Mesenchymal stem cell (in vitro differentiated cells and primary cell): ENCODE results near the gene GARIN1A.

ENCODE experiments used
- DNase-seq: peaks from one replicate; pipeline ENCODE4 v3.0.0-alpha.2; 2013
- H2AFZ ChIP-seq: one replicate; pipeline ENCODE4 v1.6.1; 2013; ENCODE audit warnings: low read depth, mild to moderate bottlenecking, control low read depth, inconsistent platforms, low read length, moderate library complexity
- H2AK5ac ChIP-seq: 2 replicates; pipeline ENCODE4 v1.6.1; 2013; ENCODE audit warnings: low read length, moderate library complexity, mild to moderate bottlenecking, inconsistent platforms; ENCODE audit not compliant: severe bottlenecking
- H2BK120ac ChIP-seq: one replicate; pipeline ENCODE4 v1.6.1; 2013; ENCODE audit warnings: low read depth, mild to moderate bottlenecking, inconsistent platforms, low read length, moderate library complexity
- H2BK12ac ChIP-seq, 2 experiments: one replicate each; pipeline ENCODE4 v1.6.1; 2013; ENCODE audit warnings: inconsistent platforms in 2 of 2, low read length in 2 of 2, mild to moderate bottlenecking in 2 of 2, moderate library complexity in 2 of 2, control low read depth in 1 of 2
- H2BK15ac ChIP-seq: one replicate; pipeline ENCODE4 v1.6.1; 2013; ENCODE audit warnings: mild to moderate bottlenecking, low read depth, inconsistent platforms; ENCODE audit not compliant: poor library complexity, severe bottlenecking
- H2BK5ac ChIP-seq: 2 replicates; pipeline ENCODE4 v1.6.1; 2013; ENCODE audit warnings: low read depth, mild to moderate bottlenecking, low read length, control low read depth, inconsistent platforms; ENCODE audit not compliant: poor library complexity, severe bottlenecking
- H3K14ac ChIP-seq, 2 experiments: one replicate each; pipeline ENCODE4 v1.6.1; 2013; ENCODE audit warnings: inconsistent platforms in 2 of 2, low read length in 2 of 2, control low read depth in 1 of 2, mild to moderate bottlenecking in 1 of 2, moderate library complexity in 1 of 2
- H3K18ac ChIP-seq, 2 experiments: one replicate each; pipeline ENCODE4 v1.6.1; 2013; ENCODE audit warnings: inconsistent platforms in 2 of 2, low read length in 2 of 2, control low read depth in 1 of 2, low read depth in 1 of 2, mild to moderate bottlenecking in 1 of 2
- H3K23ac ChIP-seq, 2 experiments: one replicate each; pipeline ENCODE4 v1.6.1; 2013; ENCODE audit warnings: inconsistent platforms in 2 of 2, low read length in 2 of 2, mild to moderate bottlenecking in 2 of 2, moderate library complexity in 2 of 2, control low read depth in 1 of 2
- H3K27ac ChIP-seq: 2 replicates; pipeline ENCODE4 v1.5.1; 2013; ENCODE audit warnings: mild to moderate bottlenecking, moderate library complexity, low read length, control low read depth, inconsistent platforms; ENCODE audit not compliant: poor library complexity, severe bottlenecking
- H3K27me3 ChIP-seq, 2 experiments: 2 replicates each; pipeline versions ENCODE4 v1.6.1 to v1.7.0; 2013; ENCODE audit warnings: low read length in 2 of 2, mild to moderate bottlenecking in 2 of 2, moderate library complexity in 2 of 2, control low read depth in 1 of 2, inconsistent platforms in 1 of 2; ENCODE audit not compliant: control insufficient read depth in 1 of 2, insufficient read depth in 1 of 2
- H3K36me3 ChIP-seq, 2 experiments: 2 replicates each; pipeline versions ENCODE4 v1.6.1 to v1.7.0; 2013; ENCODE audit warnings: low read length in 2 of 2, control low read depth in 1 of 2, inconsistent platforms in 1 of 2, low read depth in 1 of 2, mild to moderate bottlenecking in 1 of 2; ENCODE audit not compliant: insufficient read depth in 2 of 2, control insufficient read depth in 1 of 2
- H3K4ac ChIP-seq, 2 experiments: one replicate each; pipeline ENCODE4 v1.6.1; 2013; ENCODE audit warnings: inconsistent platforms in 2 of 2, low read length in 2 of 2, mild to moderate bottlenecking in 2 of 2, moderate library complexity in 2 of 2, control low read depth in 1 of 2, low read depth in 1 of 2
- H3K4me1 ChIP-seq: 2 replicates; pipeline ENCODE4 v1.6.1; 2013; ENCODE audit warnings: low read depth, low read length, control low read depth; ENCODE audit not compliant: control insufficient read depth, insufficient read depth
- H3K4me2 ChIP-seq: 2 replicates; pipeline ENCODE4 v1.6.1; 2013; ENCODE audit warnings: low read length, mild to moderate bottlenecking, inconsistent platforms; ENCODE audit not compliant: poor library complexity, severe bottlenecking
- H3K4me3 ChIP-seq, 2 experiments: 2 replicates each; pipeline versions ENCODE4 v1.5.1 to v1.7.0; 2013; ENCODE audit warnings: low read length in 2 of 2, mild to moderate bottlenecking in 2 of 2, control low read depth in 1 of 2, low read depth in 1 of 2; ENCODE audit not compliant: insufficient read depth in 1 of 2
- H3K79me1 ChIP-seq: replicated peaks from 2 replicates; pipeline ENCODE4 v1.6.1; 2013; ENCODE audit warnings: mild to moderate bottlenecking, control low read depth, low read length, inconsistent platforms; ENCODE audit not compliant: poor library complexity, severe bottlenecking
- H3K9ac ChIP-seq: 2 replicates; pipeline ENCODE4 v1.7.0; 2013; ENCODE audit warnings: mild to moderate bottlenecking, low read length, moderate library complexity
- H3K9me3 ChIP-seq: 2 replicates; pipeline ENCODE4 v1.7.0; 2013; ENCODE audit warnings: mild to moderate bottlenecking, low read length; ENCODE audit not compliant: control insufficient read depth
- H4K8ac ChIP-seq: one replicate; pipeline ENCODE4 v1.6.1; 2013; ENCODE audit warnings: inconsistent platforms, mild to moderate bottlenecking, low read length, moderate library complexity
- H4K91ac ChIP-seq: one replicate; pipeline ENCODE4 v1.6.1; 2013; ENCODE audit warnings: mild to moderate bottlenecking, low read length, inconsistent platforms
- WGBS: methylation state at CpG from one replicate; pipeline ENCODE4 v1.1.7; 2013; ENCODE audit warnings: mixed read lengths; 5-methylcytosine and 5-hydroxymethylcytosine counted together

GARIN1A gene

GRCh38 chr7:128691227-128691626, 19.1 kb downstream of the GARIN1A start:
- Histone ChIP-seq H3K4me3 (no peak overlapping the region), H3K4me2 (no peak overlapping the region), H3K23ac (no peak overlapping the region), H2AK5ac (no peak overlapping the region), H2BK15ac (no peak overlapping the region), H3K9ac (no peak overlapping the region), H3K79me1 (no peaks in the 10 kb centered on the region), H3K27me3 (peaks cover 0 to 7% of the 10 kb centered on the region in 2 experiments), H3K4ac (no peak overlapping the region), H4K91ac (no peak overlapping the region), H2AFZ (no peak overlapping the region), H2BK5ac (no peak overlapping the region), H3K36me3 (peaks cover 3 to 24% of the 10 kb centered on the region in 2 experiments), H2BK12ac (no peak overlapping the region), H3K9me3 (no peaks in the 10 kb centered on the region), H4K8ac (no peak overlapping the region), H3K27ac (no peak overlapping the region), H3K18ac (no peak overlapping the region), H3K4me1 (no peaks in the 10 kb centered on the region), H2BK120ac (no peak overlapping the region), H3K14ac (no peak overlapping the region)
- WGBS: 100% methylated on average over 1 of the region's 1 CpG
- no peak for DNase-seq

DNA sequence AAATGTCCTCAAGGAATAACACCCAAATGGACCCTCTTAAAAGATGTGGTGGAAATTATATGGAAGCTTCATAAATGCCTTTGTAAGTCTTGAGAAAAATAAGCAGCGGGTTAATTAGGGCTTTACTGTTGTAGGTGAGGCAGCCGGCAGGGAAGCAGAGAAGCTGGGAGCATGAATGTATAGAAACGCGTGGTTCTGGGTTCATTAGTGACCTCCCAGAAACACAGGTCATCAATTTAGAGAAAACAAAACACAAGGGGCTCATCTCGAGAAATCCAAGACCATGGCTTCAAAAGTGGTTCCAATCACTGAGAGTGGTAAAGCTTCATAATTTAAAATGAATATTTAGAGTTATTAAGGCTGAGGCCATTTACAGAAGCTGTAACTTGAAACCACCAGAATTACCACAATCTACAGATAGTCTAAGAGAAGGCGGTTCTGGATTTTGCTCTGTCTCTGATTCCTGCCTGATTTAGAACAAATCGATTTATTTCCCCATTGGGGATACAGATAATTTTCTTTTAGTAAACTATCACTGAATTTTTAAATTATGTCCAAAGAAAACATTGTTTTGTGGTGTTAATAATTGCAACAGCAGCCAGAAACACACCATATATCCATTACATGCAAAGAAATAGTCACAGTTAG, 20.7 kb downstream of the GARIN1A start:
- no peak overlapping the region for H2AFZ ChIP-seq
- no peak overlapping the region for H2BK5ac ChIP-seq
- H3K27ac ChIP-seq: no peak overlapping the region
- H2BK12ac ChIP-seq: no peak overlapping the region
- no peak overlapping the region for H2BK120ac ChIP-seq
- H3K27me3 ChIP-seq: peaks cover 0 to 22% of the 10 kb centered on the region in 2 experiments
- WGBS: 84% methylated on average over 4 of the region's 7 CpGs
- no peak overlapping the region for H4K91ac ChIP-seq
- no peak for DNase-seq
- no peaks in the 10 kb centered on the region for H3K9me3 ChIP-seq
- H2AK5ac ChIP-seq: no peak overlapping the region
- no peak overlapping the region for H3K9ac ChIP-seq
- no peak overlapping the region for H3K14ac ChIP-seq
- H3K4me2 ChIP-seq: no peak overlapping the region
- H3K4me3 ChIP-seq: no peak overlapping the region
- H3K23ac ChIP-seq: no peak overlapping the region
- no peak overlapping the region for H2BK15ac ChIP-seq
- no peaks in the 10 kb centered on the region for H3K79me1 ChIP-seq
- H3K4me1 ChIP-seq: peaks cover 6% of the 10 kb centered on the region
- no peak overlapping the region for H3K4ac ChIP-seq
- peaks cover 3 to 9% of the 10 kb centered on the region in 2 experiments for H3K36me3 ChIP-seq
- no peak overlapping the region for H4K8ac ChIP-seq
- no peak overlapping the region for H3K18ac ChIP-seq

- Histone ChIP-seq H3K36me3 (peaks cover 3 to 4% of the 10 kb centered on the region in 2 experiments), H4K91ac (no peak overlapping the region), H3K4me3 (no peak overlapping the region), H3K18ac (no peak overlapping the region), H2BK5ac (no peak overlapping the region), H3K79me1 (no peaks in the 10 kb centered on the region), H2BK15ac (no peak overlapping the region), H4K8ac (no peak overlapping the region), H2BK120ac (no peak overlapping the region), H2AFZ (no peak overlapping the region), H3K14ac (no peak overlapping the region), H3K27me3 (peaks cover 0 to 28% of the 10 kb centered on the region in 2 experiments), H3K4ac (no peak overlapping the region), H3K9me3 (no peaks in the 10 kb centered on the region), H3K4me2 (no peak overlapping the region), H3K27ac (no peak overlapping the region), H3K9ac (no peak overlapping the region), H2AK5ac (no peak overlapping the region), H2BK12ac (no peak overlapping the region), H3K4me1 (peaks cover 6% of the 10 kb centered on the region), H3K23ac (no peak overlapping the region)
- 91% methylated on average over 19 of the region's 19 CpGs for WGBS
- no peak for DNase-seq
Measured at GRCh38 chr7:128693373-128694015, 21.4 kb downstream of the GARIN1A start.

DNA sequence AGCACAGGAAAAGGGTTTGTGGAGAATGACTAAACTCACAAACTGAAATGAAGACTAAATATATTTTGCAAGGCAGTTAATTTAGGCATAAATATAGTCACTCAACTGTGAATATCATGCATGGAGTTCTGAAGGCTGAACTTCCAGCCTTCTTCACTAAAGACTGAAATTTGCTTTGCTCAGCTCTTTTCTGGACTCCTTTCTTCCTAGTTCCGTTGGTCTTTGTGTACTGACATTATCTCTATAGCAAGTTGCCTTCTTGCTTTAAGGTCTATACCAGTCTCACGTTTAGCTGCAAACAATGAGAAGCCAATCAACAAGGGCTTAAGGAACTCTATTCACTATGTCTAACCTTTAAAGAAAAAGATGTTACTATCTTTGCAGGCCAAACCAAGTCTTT, 22.6 kb downstream of the GARIN1A start:
- Histone ChIP-seq H3K4me2 (no peak overlapping the region), H3K9ac (no peak overlapping the region), H3K4me1 (peaks cover 6% of the 10 kb centered on the region), H2AK5ac (no peak overlapping the region), H4K91ac (no peak overlapping the region), H3K4me3 (no peak overlapping the region), H3K14ac (no peak overlapping the region), H2BK15ac (no peak overlapping the region), H2AFZ (no peak overlapping the region), H3K27ac (no peak overlapping the region), H4K8ac (no peak overlapping the region), H2BK5ac (no peak overlapping the region), H3K9me3 (no peaks in the 10 kb centered on the region), H3K79me1 (no peaks in the 10 kb centered on the region), H3K27me3 (peaks cover 0 to 32% of the 10 kb centered on the region in 2 experiments), H3K18ac (no peak overlapping the region), H3K23ac (no peak overlapping the region), H2BK12ac (no peak overlapping the region), H3K4ac (no peak overlapping the region), H2BK120ac (no peak overlapping the region), H3K36me3 (peaks cover 3 to 4% of the 10 kb centered on the region in 2 experiments)
- no peak for DNase-seq
- WGBS: 76% methylated on average over 2 of the region's 2 CpGs
